Measurements from ENCODE around the gene EHBP1.

DNA sequence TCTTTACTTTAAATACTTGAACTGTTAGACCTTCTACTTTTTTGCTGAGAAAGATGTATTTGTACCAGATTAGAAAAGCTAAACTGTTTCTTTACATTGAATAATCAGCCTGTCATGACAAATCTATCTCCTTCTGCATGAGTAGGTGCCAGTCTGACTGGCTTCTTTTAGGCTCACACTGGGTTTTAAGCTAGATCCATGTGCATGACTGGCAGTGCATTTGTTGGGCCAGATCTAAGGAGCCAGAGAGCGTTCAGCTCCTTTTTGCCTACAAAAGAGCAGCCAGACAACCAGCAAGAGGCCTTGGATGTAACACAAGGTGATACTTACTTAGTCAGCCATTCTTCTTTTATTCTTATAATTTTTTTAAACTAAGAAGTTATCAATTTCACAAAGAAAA is 263.2 kb downstream of the EHBP1 start:
- TF ChIP-seq GABPA (IDR thresholded peaks at IDR 0.05; ENCODE audit: low read depth) (no peak), RCOR1 (IDR thresholded peaks at IDR 0.05; ENCODE audit: low read length) (no peak), CHD2 (IDR thresholded peaks at IDR 0.05; ENCODE audit: low read length, partially characterized antibody) (no peak), EP300 (IDR thresholded peaks at IDR 0.05; ENCODE audit: borderline replicate concordance in 1 of 2, low read depth in 1 of 2, low read length in 1 of 2) (no peak), POLR2AphosphoS5 (IDR thresholded peaks at IDR 0.05; ENCODE audit: low read depth, low read length) (no peak)
- TF ChIP-seq, protein P1, sequence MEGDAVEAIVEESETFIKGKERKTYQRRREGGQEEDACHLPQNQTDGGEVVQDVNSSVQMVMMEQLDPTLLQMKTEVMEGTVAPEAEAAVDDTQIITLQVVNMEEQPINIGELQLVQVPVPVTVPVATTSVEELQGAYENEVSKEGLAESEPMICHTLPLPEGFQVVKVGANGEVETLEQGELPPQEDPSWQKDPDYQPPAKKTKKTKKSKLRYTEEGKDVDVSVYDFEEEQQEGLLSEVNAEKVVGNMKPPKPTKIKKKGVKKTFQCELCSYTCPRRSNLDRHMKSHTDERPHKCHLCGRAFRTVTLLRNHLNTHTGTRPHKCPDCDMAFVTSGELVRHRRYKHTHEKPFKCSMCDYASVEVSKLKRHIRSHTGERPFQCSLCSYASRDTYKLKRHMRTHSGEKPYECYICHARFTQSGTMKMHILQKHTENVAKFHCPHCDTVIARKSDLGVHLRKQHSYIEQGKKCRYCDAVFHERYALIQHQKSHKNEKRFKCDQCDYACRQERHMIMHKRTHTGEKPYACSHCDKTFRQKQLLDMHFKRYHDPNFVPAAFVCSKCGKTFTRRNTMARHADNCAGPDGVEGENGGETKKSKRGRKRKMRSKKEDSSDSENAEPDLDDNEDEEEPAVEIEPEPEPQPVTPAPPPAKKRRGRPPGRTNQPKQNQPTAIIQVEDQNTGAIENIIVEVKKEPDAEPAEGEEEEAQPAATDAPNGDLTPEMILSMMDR (IDR thresholded peaks at IDR 0.05): no peak
